Adrenal gland (tissue), 12 donors: ENCODE data around the gene ZMAT5. TPM values are rescaled to one million over a fixed set of nuclear protein-coding genes. Genes with fewer than 3 reads are reported as not detected.
A peak's percentile ranks its signal among the peaks of the same experiment; 100 is the strongest.

ENCODE experiments used
- DNase-seq, 7 donors: peaks; one replicate each; pipeline ENCODE4 v3.0.0-alpha.2; 2019 to 2020
- H3K27ac ChIP-seq, 5 donors: fragments of 200-600 bp; sonication (generic) in 4 of 5; 1 replicate in 3 of 5; 2 replicates in 2 of 5; pipeline versions ENCODE4 v1.5.1 to v1.8.0; 2016 to 2020; ENCODE audit warnings: mild to moderate bottlenecking in 1 of 5
- H3K27me3 ChIP-seq: fragments of 200-600 bp; 2 replicates; pipeline ENCODE4 v1.8.0; 2021
- H3K36me3 ChIP-seq, 2 donors: fragments of 200-600 bp; replicated peaks in 1 of 2; 1 replicate in 1 of 2; 2 replicates in 1 of 2; pipeline versions ENCODE4 v1.5.1 to v1.8.0; 2018 to 2022
- H3K4me1 ChIP-seq, 2 donors: fragments of 200-600 bp; replicated peaks in 1 of 2; 1 replicate in 1 of 2; 2 replicates in 1 of 2; pipeline versions ENCODE4 v1.5.1 to v1.8.0; 2018 to 2021
- H3K4me3 ChIP-seq, 4 donors: fragments of 200-600 bp; sonication (generic) in 3 of 4; one replicate each; pipeline ENCODE4 v1.5.1; 2016 to 2018
- H3K9me3 ChIP-seq, 3 donors: fragments of 200-600 bp; sonication (generic) in 1 of 3; replicated peaks in 1 of 3; 1 replicate in 2 of 3; 2 replicates in 1 of 3; pipeline versions ENCODE4 v1.5.1 to v1.8.0; 2016 to 2021
- POLR2A ChIP-seq, 2 donors: fragments of 450-650 bp; IDR thresholded peaks; one replicate each; pipeline ENCODE4 v1.6.1; 2017; ENCODE audit warnings: antibody characterized with exemption in 2 of 2, mild to moderate bottlenecking in 2 of 2, moderate library complexity in 1 of 2
- WGBS, 4 donors: extraction: QIAGEN DNeasy Blood & Tissue Kit in 2 of 4; methylation state at CpG; one replicate each; pipeline versions ENCODE4 v1.1.5 to v1.1.7; 2013 to 2017; 5-methylcytosine and 5-hydroxymethylcytosine counted together
- intact Hi-C, 2 donors: fragments of 100-400 bp; cut with DNase I; formaldehyde crosslinking; loops; one replicate each; pipeline versions ENCODE4 v1.14.1 to v1.15.0; 2022 to 2023
- polyA plus RNA-seq, 3 donors: library from polyadenylated mRNA; stranded (reverse); fragments of 200-250 nt in 2 of 3; fragments of 350-450 nt in 1 of 3; fragmentation: Illumina TruSeq in 1 of 3; extraction: RNeasy Lipid Tissue Mini Kit (QIAGEN cat#74804) in 1 of 3; gene quantifications; one replicate each; pipeline ENCODE4 v1.2.3, GENCODE V29; 2013 to 2014
- total RNA-seq, 9 donors: library from RNA; depleted of rRNA in 4 of 9; stranded (reverse); fragments of >200 nt in 4 of 9; fragments of 120-200 nt in 1 of 9; fragmentation: NEBNext Ultra II Directional in 1 of 9; extraction: Animal tissue kit (Norgen Biotek cat#: 25700) in 1 of 9; gene quantifications; one replicate each; pipeline versions ENCODE4 v1.1.0 to v1.2.4, GENCODE V29; 2013 to 2023
- TF ChIP-seq, protein P1 (sequence below), 6 experiments: fragments of 450-650 bp in 4 of 6; fragments of 200-600 bp in 2 of 6; sonication (generic) in 1 of 6; IDR thresholded peaks; 1 replicate in 5 of 6; 2 replicates in 1 of 6; pipeline versions ENCODE4 v1.5.1 to v1.8.0; 2016 to 2021; ENCODE audit warnings: antibody characterized with exemption in 6 of 6, mild to moderate bottlenecking in 2 of 6, moderate library complexity in 1 of 6
- donor health status: healthy with polysubstance abuse.
- donor health status: Bipolar disorder and iron deficiency.
- donor health status: DM: yes; HTN: yes; CAD: no.
- donor health status: DM: no; HTN: no; CAD: no.
- donor health status: DM: no; HTN: no; CAD: no.
- donor health status: DM: yes; HTN: yes; CAD: no.

The ZMAT5 gene
- total and polyA plus RNA-seq, 12 donors = 13.1 to 97.8 (median 34.8) TPM

DNA sequence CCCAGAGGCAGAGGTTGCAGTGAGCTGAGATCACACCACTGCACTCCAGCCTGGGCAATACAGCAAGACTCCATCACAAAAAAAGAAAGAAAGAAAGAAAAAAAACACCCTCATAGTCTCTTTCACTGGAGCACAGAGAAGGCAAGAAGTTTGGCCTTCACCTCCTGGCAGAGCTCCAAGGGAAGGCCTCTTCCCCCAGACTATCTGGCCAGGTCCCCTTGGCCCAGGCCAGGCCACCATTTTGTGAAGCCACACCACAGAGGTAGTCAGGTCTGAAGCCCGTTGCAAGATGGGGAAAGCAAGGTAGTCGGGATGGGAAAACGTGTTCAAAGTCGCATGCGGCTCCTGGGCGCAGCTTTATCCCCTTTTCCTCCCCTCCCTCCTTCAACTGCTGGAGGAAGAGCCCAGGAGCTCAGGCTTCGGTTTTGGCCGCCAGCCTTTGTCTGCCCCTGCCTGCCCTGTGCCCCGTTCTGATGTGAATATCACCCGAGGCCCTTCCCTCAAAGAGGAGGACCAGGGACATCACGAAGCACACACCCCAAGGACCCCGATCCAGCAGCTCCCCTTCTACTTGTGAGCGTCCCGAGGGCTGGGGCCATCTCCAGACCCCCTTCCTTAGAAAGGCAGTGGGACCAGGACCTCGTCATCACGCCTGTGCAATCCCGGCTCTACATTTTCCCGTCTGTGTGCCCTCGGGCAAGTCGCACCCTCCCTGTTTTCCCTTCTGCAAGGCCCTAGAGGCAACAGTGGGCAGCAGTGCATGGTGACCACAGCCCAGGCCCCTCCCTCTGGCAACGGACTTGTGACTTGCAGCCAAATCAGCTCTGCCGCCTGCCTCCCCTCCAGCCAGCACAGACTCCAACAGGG lies 29.3 kb downstream of the ZMAT5 start:
- H3K27ac ChIP-seq = no peak overlapping the region
- no peak overlapping the region for H3K4me3 ChIP-seq
- peaks cover 8 to 16% of the 10 kb centered on the region in 2 donors for H3K4me1 ChIP-seq
- WGBS, 4 donors = 89 to 95% (median 91%) methylated on average over 19 to 22 of the region's 22 CpGs
- TF ChIP-seq, protein P1, sequence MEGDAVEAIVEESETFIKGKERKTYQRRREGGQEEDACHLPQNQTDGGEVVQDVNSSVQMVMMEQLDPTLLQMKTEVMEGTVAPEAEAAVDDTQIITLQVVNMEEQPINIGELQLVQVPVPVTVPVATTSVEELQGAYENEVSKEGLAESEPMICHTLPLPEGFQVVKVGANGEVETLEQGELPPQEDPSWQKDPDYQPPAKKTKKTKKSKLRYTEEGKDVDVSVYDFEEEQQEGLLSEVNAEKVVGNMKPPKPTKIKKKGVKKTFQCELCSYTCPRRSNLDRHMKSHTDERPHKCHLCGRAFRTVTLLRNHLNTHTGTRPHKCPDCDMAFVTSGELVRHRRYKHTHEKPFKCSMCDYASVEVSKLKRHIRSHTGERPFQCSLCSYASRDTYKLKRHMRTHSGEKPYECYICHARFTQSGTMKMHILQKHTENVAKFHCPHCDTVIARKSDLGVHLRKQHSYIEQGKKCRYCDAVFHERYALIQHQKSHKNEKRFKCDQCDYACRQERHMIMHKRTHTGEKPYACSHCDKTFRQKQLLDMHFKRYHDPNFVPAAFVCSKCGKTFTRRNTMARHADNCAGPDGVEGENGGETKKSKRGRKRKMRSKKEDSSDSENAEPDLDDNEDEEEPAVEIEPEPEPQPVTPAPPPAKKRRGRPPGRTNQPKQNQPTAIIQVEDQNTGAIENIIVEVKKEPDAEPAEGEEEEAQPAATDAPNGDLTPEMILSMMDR (IDR thresholded peaks at IDR 0.05) = no peak
- TF ChIP-seq POLR2A (IDR thresholded peaks at IDR 0.05) = no peak
- peak in 3 of 7 donors; percentile 47 to 48 (median 48) for DNase-seq
- H3K9me3 ChIP-seq = no peaks in the 10 kb centered on the region
- H3K36me3 ChIP-seq = peaks cover 0 to 3% of the 10 kb centered on the region in 2 donors
- intact Hi-C loops = no loop called here
- H3K27me3 ChIP-seq = no peaks in the 10 kb centered on the region

DNA sequence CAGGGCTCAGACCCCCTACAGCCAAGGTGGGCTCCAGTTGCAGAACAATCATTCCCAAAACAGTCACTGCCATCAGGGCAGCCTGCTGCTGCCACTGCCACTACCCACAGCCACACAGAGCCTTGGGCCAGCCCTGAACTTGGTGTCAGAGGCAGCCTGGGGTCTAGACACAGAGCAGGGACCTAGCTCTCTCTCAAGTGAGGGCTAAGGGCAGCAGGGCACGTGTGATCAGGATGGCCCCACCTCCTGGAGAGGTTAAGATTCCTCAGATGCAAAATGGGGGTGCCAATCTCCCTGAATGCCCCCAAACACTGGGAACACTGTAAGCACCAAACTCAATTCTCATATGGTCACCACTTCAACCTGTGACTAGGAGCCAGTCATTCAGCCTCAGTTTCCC lies 31.4 kb downstream of the ZMAT5 start:
- WGBS, 4 donors = 20 to 81% (median 66%) methylated on average over 1 of the region's 1 CpG; no CpG with 5 or more reads in 1 of the 4 donors
- Histone ChIP-seq H3K4me3 (no peak overlapping the region), H3K9me3 (no peaks in the 10 kb centered on the region), H3K36me3 (peaks cover 0 to 9% of the 10 kb centered on the region in 2 donors), H3K27me3 (no peaks in the 10 kb centered on the region), H3K4me1 (peaks cover 8 to 16% of the 10 kb centered on the region in 2 donors), H3K27ac (no peak overlapping the region)
- no peak for DNase-seq
- TF ChIP-seq POLR2A (IDR thresholded peaks at IDR 0.05) = no peak
- TF ChIP-seq, protein P1 (IDR thresholded peaks at IDR 0.05) = no peak
- intact Hi-C loops = no loop called here

DNA sequence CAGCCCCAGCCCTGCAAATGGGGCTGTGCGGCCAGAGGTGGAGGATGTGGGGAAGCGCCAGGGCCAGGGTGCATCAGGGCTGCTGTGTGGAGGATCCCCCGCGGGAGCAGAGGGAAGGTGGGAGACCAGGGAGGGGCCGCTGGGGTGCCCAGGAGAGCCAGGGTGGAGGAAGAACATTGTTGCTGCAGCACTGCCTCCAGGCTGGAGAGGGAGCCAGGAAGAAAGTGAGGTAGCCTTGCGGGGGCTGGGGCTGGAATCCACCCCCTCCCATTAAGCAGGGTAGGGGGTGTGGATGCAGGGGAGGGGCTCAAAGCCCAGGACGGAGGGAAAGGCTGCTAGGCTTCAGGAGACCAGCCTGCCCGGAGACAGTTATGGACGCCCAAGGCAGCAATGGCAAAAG lies 32.0 kb downstream of the ZMAT5 start:
- no peaks in the 10 kb centered on the region for H3K27me3 ChIP-seq
- WGBS, 4 donors = 70 to 87% (median 78%) methylated on average over 7 to 9 of the region's 9 CpGs
- no peak overlapping the region for H3K4me3 ChIP-seq
- DNase-seq = no peak
- intact Hi-C loops = no loop called here
- no peak for TF ChIP-seq POLR2A (IDR thresholded peaks at IDR 0.05)
- TF ChIP-seq, protein P1 (IDR thresholded peaks at IDR 0.05) = no peak
- no peak overlapping the region for H3K27ac ChIP-seq
- H3K9me3 ChIP-seq = no peaks in the 10 kb centered on the region
- peaks cover 0 to 11% of the 10 kb centered on the region in 2 donors for H3K36me3 ChIP-seq
- H3K4me1 ChIP-seq = peaks cover 8 to 16% of the 10 kb centered on the region in 2 donors

DNA sequence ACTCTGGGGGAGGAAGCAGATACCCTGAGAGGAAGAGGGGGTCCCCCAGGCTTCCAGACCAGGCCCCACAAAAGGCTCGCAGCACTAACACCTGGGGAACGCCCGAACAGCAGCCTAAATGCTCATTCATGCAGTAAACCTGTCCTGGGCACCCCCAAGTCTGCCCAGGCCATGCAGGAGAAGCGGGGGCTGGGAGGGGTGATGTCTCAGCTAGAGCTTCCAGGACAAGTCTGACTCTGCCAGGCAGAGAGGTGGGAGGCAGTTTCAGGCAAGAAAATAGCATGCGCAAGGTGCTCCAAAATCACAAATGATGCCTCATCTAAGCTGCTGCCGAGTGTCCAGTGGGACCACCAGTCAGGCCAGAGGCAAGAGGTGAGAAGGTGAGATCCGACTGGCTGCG lies 32.4 kb downstream of the ZMAT5 start:
- intact Hi-C loops = no loop called here
- no peak for DNase-seq
- 92 to 96% (median 92%) methylated on average over 8 of the region's 8 CpGs for WGBS, 4 donors
- peak overlapping the region in 2 of 5 donors; percentile 75 to 84 for H3K27ac ChIP-seq
- no peaks in the 10 kb centered on the region for H3K9me3 ChIP-seq
- peaks cover 0 to 11% of the 10 kb centered on the region in 2 donors for H3K36me3 ChIP-seq
- H3K4me3 ChIP-seq = no peak overlapping the region
- H3K27me3 ChIP-seq = no peaks in the 10 kb centered on the region
- H3K4me1 ChIP-seq = peaks cover 8 to 16% of the 10 kb centered on the region in 2 donors
- TF ChIP-seq, protein P1 (IDR thresholded peaks at IDR 0.05) = no peak
- TF ChIP-seq POLR2A (IDR thresholded peaks at IDR 0.05) = no peak
